GM12878 (cell line): ENCODE results near the gene ITGA3. TPM values are rescaled to one million over a fixed set of nuclear protein-coding genes. Genes with fewer than 3 reads are reported as not detected.

Experiments
- ATAC-seq: fragments of 200-7000 bp; cut with Tn5 transposase; 3 replicates; pipeline ENCODE4 v1.9.1; 2020; ENCODE audit warnings: mild to moderate bottlenecking, moderate library complexity
- BruUV-seq: library from RNA; stranded (reverse); fragments of 400-500 nt; replicated peaks from 2 replicates; lab custom pipeline; 2021; lab: Mats Ljungman, UMichigan
- CTCF ChIA-PET: fragments of 300-600 bp; sonication (Branson Sonifier 250); formaldehyde crosslinking; extraction: SDS; loops from one replicate; lab custom pipeline; 2021; ENCODE audit warnings: inconsistent platforms; lab: Yijun Ruan, JAX
- POLR2A ChIA-PET: fragments of 350-600 bp; formaldehyde crosslinking; extraction: SDS; loops from one replicate; lab custom pipeline; 2021; ENCODE audit warnings: inconsistent platforms; lab: Charles Lee
- RAD21 ChIA-PET: fragments of 300-600 bp; sonication (Branson Sonifier 250); formaldehyde crosslinking; loops from one replicate; lab custom pipeline; 2023; ENCODE audit warnings: antibody characterized with exemption; ENCODE audit not compliant: unreplicated experiment; lab: Charles Lee
- SMC1A ChIA-PET: fragments of 300-600 bp; sonication (Branson Sonifier 250); formaldehyde crosslinking; loops from one replicate; lab custom pipeline; 2023; ENCODE audit not compliant: unreplicated experiment, uncharacterized antibody; lab: Charles Lee
- DNase-seq: peaks from one replicate; pipeline ENCODE4 v3.0.0-alpha.2; 2011; ENCODE audit warnings: low read depth, low spot score
- FAIRE-seq: peaks from 3 replicates; lab custom pipeline; 2011; peaks lifted over from hg19 to GRCh38; lab: Jason Lieb, UNC
- H2AFZ ChIP-seq: 2 replicates; pipeline ENCODE4 v1.6.0; 2011; ENCODE audit warnings: low read depth, low read length, control low read depth; ENCODE audit not compliant: control insufficient read depth
- H3K27ac ChIP-seq: 2 replicates; pipeline ENCODE4 v1.5.1; 2011; ENCODE audit warnings: control low read depth; ENCODE audit not compliant: control insufficient read depth, insufficient read depth
- H3K27me3 ChIP-seq, 2 experiments: replicated peaks in 1 of 2; 2 replicates each; pipeline versions ENCODE4 v1.6.0 to v1.6.1; 2011; ENCODE audit warnings: low read length in 1 of 2; ENCODE audit not compliant: control insufficient read depth in 2 of 2, insufficient read depth in 2 of 2
- H3K36me3 ChIP-seq, 2 experiments: 2 replicates each; pipeline ENCODE4 v1.5.1; 2011; ENCODE audit warnings: low read length in 1 of 2; ENCODE audit not compliant: control insufficient read depth in 2 of 2, insufficient read depth in 2 of 2
- H3K4me1 ChIP-seq: 2 replicates; pipeline ENCODE4 v1.6.1; 2011; ENCODE audit warnings: mild to moderate bottlenecking, low read length, moderate library complexity, mixed read lengths; ENCODE audit not compliant: control insufficient read depth, insufficient read depth
- H3K4me2 ChIP-seq: 2 replicates; pipeline ENCODE4 v1.6.0; 2011; ENCODE audit warnings: control low read depth; ENCODE audit not compliant: control insufficient read depth, insufficient read depth
- H3K4me3 ChIP-seq: fragments of 200-600 bp; sonication (generic); 2 replicates; pipeline ENCODE4 v1.5.1; 2016
- H3K79me2 ChIP-seq: 2 replicates; pipeline ENCODE4 v1.6.0; 2011; ENCODE audit warnings: low read length; ENCODE audit not compliant: control insufficient read depth, insufficient read depth
- H3K9ac ChIP-seq: 2 replicates; pipeline ENCODE4 v1.8.0; 2011; ENCODE audit warnings: low read length, control low read depth, mixed read lengths; ENCODE audit not compliant: control insufficient read depth, insufficient read depth
- H3K9me3 ChIP-seq: replicated peaks from 3 replicates; pipeline ENCODE4 v1.5.1; 2011; ENCODE audit warnings: mild to moderate bottlenecking, low read length; ENCODE audit not compliant: control insufficient read depth, insufficient read depth
- H4K20me1 ChIP-seq: 2 replicates; pipeline ENCODE4 v1.6.0; 2011; ENCODE audit not compliant: control insufficient read depth, insufficient read depth
- BACH1 ChIP-seq: fragments of 450-650 bp; IDR thresholded peaks from 2 replicates; pipeline ENCODE4 v1.6.1; 2017; ENCODE audit warnings: mild to moderate bottlenecking, borderline replicate concordance
- BRCA1 ChIP-seq: IDR thresholded peaks from 2 replicates; pipeline ENCODE4 v1.6.1; 2011; ENCODE audit warnings: low read depth, low read length, improper control_type of control experiment
- GABPA ChIP-seq: IDR thresholded peaks from 2 replicates; pipeline ENCODE4 v1.6.1; 2014; ENCODE audit warnings: antibody characterized with exemption, low read depth, mild to moderate bottlenecking, inconsistent platforms
- HCFC1 ChIP-seq: fragments of 150-350 bp; IDR thresholded peaks from 2 replicates; pipeline ENCODE4 v1.6.1; 2014; ENCODE audit warnings: low read length
- MYB ChIP-seq: fragments of 150-350 bp; IDR thresholded peaks from 2 replicates; pipeline ENCODE4 v1.6.1; 2014; ENCODE audit warnings: mild to moderate bottlenecking, low read depth, low read length, borderline replicate concordance
- NBN ChIP-seq: fragments of 450-650 bp; IDR thresholded peaks from 2 replicates; pipeline ENCODE4 v1.6.1; 2016
- NR2C2 ChIP-seq: IDR thresholded peaks from 2 replicates; pipeline ENCODE4 v1.6.1; 2011; ENCODE audit warnings: borderline replicate concordance, low read depth; ENCODE audit not compliant: control insufficient read depth, insufficient read length
- RFX5 ChIP-seq: IDR thresholded peaks from 2 replicates; pipeline ENCODE4 v1.6.1; 2011; ENCODE audit warnings: low read depth, low read length, improper control_type of control experiment
- TCF12 ChIP-seq: IDR thresholded peaks from 2 replicates; pipeline ENCODE4 v1.6.1; 2011; ENCODE audit warnings: low read depth, mild to moderate bottlenecking, low read length
- ZNF24 ChIP-seq: fragments of 450-650 bp; IDR thresholded peaks from 2 replicates; pipeline ENCODE4 v1.6.1; 2017; ENCODE audit warnings: antibody characterized with exemption, mild to moderate bottlenecking
- ZNF622 ChIP-seq: fragments of 450-650 bp; IDR thresholded peaks from 2 replicates; pipeline ENCODE4 v1.6.1; 2017; ENCODE audit warnings: mild to moderate bottlenecking, inconsistent platforms
- WGBS: methylation state at CpG from one replicate; pipeline ENCODE4 v1.1.6; 2016; ENCODE audit warnings: low lambda C conversion rate; ENCODE audit not compliant: insufficient replicate concordance, insufficient coverage; ENCODE audit errors: missing lambda C conversion rate; 5-methylcytosine and 5-hydroxymethylcytosine counted together
- in situ Hi-C: fragments of 300-500 bp; cut with MboI; formaldehyde crosslinking; loops from 9 replicates; pipeline ENCODE4 v1.14.3; 2018; ENCODE audit warnings: mixed read lengths
- intact Hi-C: fragments of 100-400 bp; cut with micrococcal nuclease; formaldehyde crosslinking; loops from one replicate; pipeline ENCODE4 v1.14.2; 2022; ENCODE audit not compliant: unreplicated experiment
- polyA plus RNA-seq, 11 experiments: library from polyadenylated mRNA; depleted of rRNA in 4 of 11; unstranded in 6 of 11; stranded (reverse) in 5 of 11; fragments of >200 nt; fragmentation: Nextera tagmentation in 4 of 11; fragmentation: Illumina TruSeq in 1 of 11; extraction: Ambion mirVana in 4 of 11; extraction: Trizol in 1 of 11; gene quantifications; 1 replicate in 1 of 11; 2 replicates in 10 of 11; pipeline versions ENCODE4 v1.2.1 to v1.2.3, GENCODE V29; 2011 to 2016; ENCODE audit warnings: inconsistent platforms in 2 of 11, missing spikeins in 2 of 11, low read depth in 1 of 11
- total RNA-seq, 4 experiments: library from RNA; depleted of rRNA in 3 of 4; stranded (reverse); fragments of >200 nt in 3 of 4; fragmentation: Illumina TruSeq in 1 of 4; extraction: Trizol in 1 of 4; gene quantifications; 2 replicates each; pipeline versions ENCODE4 v1.2.1 to v1.2.3, GENCODE V29; 2013 to 2021
- TF ChIP-seq, protein P1 (sequence below): fragments of 450-650 bp; IDR thresholded peaks from 2 replicates; pipeline ENCODE4 v1.6.1; 2017; ENCODE audit warnings: mild to moderate bottlenecking, moderate library complexity
- TF ChIP-seq, protein P2 (sequence below): IDR thresholded peaks from 2 replicates; pipeline ENCODE4 v1.6.1; 2011; ENCODE audit warnings: borderline replicate concordance, low read depth, mild to moderate bottlenecking, moderate library complexity, low read length; ENCODE audit not compliant: insufficient read depth, poor library complexity, severe bottlenecking
- TF ChIP-seq, protein P3 (sequence below): fragments of 450-650 bp; IDR thresholded peaks from 2 replicates; pipeline ENCODE4 v1.6.1; 2017; ENCODE audit warnings: low read depth, mild to moderate bottlenecking, moderate library complexity

The ITGA3 gene
- total and polyA plus RNA-seq, 10 of the 15 experiments (the other 5 are each of a cell fraction or from before 2014, with no cell fraction given): 0.29 to 13.4 (median 6.6) TPM

DNA sequence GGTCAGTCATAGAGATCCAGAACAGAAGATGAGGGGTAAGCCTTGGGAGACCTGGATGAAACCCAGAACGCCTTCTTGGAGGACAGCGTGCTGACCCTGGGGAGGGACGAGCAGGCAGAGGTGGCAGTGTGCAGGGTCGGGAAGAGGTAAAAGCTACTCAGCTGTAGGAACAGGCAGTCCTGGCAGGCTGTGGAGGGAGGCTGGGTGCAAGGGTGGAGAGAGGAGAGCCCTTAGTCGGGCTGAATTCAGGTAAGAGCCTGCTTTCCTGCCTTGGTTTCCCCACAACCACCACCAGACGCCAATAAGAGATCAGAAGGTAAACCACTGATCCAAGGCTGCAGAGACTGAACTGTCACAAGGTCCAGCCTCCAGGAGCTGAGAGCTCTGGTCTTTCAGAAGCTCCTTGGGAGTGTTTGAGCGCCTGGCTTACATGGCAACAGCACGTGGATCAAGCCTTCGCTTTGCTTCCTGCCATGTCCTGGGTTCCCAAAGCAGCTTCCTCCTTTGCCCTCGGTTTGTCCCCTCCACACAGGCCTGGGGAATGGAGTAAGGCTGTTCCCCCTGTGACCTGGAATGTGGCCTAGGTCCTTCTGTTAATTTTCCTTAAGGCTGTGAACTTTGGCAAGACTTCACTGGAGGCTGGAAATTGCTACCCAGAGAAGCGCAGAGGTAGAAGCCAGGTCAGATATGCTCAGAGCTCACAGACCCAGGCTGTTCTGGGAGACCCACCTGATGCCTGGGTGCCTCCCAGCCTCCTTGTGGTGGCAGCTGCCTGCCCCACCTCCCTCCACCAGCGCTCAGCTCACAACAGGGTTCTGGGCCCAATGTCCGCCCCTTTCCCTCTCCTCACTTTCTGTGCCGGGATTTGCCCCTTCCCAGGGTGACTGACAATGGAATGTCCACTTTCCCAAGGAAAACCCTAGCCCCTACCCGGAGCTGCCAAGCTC lies 35.3 kb downstream of the ITGA3 start:
- Histone ChIP-seq H3K4me3 (no peak overlapping the region), H3K79me2 (no peaks in the 10 kb centered on the region), H3K9me3 (no peaks in the 10 kb centered on the region), H3K9ac (no peak overlapping the region), H3K27ac (no peak overlapping the region), H4K20me1 (no peaks in the 10 kb centered on the region), H2AFZ (no peak overlapping the region), H3K36me3 (no peaks in the 10 kb centered on the region), H3K4me2 (no peak overlapping the region), H3K27me3 (no peaks in the 10 kb centered on the region), H3K4me1 (peaks cover 11% of the 10 kb centered on the region)
- intact Hi-C loops (no loop called here), in situ Hi-C loops (loop anchor here (5.0 kb wide), 1 partner anchor 64 kb away; no protein-coding TSS in a partner anchor)
- no peak for ATAC-seq
- no peak for DNase-seq
- BruUV-seq: no TSS peak
- ChIA-PET SMC1A (interaction anchor here (0.6 to 3.7 kb wide), 5 partner anchors 24 to 330 kb away, joined by 3 to 23 read pairs (median 5); no protein-coding TSS in a partner anchor), CTCF (interaction anchor here (0.7 to 5.7 kb wide), 13 partner anchors 11 to 207 kb away, joined by 3 to 64 read pairs (median 7); partner anchors contain the start of genes ITGA3 and PPP1R9B), POLR2A (no interaction called here), RAD21 (interaction anchor here (0.6 to 1.2 kb wide), 2 partner anchors 109 to 207 kb away, joined by 3 read pairs; no protein-coding TSS in a partner anchor)
- WGBS: 50% methylated on average over 15 of the region's 15 CpGs
- FAIRE-seq: no peak
- TF ChIP-seq RFX5: no peak
- no peak for TF ChIP-seq BRCA1
- TF ChIP-seq NBN: no peak
- TF ChIP-seq HCFC1: no peak
- TF ChIP-seq BACH1: no peak
- no peak for TF ChIP-seq GABPA
- no peak for TF ChIP-seq NR2C2
- TF ChIP-seq ZNF622: no peak
- TF ChIP-seq MYB: no peak
- TF ChIP-seq TCF12: no peak
- no peak for TF ChIP-seq ZNF24
- TF ChIP-seq, protein P1, sequence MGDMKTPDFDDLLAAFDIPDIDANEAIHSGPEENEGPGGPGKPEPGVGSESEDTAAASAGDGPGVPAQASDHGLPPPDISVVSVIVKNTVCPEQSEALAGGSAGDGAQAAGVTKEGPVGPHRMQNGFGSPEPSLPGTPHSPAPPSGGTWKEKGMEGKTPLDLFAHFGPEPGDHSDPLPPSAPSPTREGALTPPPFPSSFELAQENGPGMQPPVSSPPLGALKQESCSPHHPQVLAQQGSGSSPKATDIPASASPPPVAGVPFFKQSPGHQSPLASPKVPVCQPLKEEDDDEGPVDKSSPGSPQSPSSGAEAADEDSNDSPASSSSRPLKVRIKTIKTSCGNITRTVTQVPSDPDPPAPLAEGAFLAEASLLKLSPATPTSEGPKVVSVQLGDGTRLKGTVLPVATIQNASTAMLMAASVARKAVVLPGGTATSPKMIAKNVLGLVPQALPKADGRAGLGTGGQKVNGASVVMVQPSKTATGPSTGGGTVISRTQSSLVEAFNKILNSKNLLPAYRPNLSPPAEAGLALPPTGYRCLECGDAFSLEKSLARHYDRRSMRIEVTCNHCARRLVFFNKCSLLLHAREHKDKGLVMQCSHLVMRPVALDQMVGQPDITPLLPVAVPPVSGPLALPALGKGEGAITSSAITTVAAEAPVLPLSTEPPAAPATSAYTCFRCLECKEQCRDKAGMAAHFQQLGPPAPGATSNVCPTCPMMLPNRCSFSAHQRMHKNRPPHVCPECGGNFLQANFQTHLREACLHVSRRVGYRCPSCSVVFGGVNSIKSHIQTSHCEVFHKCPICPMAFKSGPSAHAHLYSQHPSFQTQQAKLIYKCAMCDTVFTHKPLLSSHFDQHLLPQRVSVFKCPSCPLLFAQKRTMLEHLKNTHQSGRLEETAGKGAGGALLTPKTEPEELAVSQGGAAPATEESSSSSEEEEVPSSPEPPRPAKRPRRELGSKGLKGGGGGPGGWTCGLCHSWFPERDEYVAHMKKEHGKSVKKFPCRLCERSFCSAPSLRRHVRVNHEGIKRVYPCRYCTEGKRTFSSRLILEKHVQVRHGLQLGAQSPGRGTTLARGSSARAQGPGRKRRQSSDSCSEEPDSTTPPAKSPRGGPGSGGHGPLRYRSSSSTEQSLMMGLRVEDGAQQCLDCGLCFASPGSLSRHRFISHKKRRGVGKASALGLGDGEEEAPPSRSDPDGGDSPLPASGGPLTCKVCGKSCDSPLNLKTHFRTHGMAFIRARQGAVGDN: no peak
- TF ChIP-seq, protein P2, sequence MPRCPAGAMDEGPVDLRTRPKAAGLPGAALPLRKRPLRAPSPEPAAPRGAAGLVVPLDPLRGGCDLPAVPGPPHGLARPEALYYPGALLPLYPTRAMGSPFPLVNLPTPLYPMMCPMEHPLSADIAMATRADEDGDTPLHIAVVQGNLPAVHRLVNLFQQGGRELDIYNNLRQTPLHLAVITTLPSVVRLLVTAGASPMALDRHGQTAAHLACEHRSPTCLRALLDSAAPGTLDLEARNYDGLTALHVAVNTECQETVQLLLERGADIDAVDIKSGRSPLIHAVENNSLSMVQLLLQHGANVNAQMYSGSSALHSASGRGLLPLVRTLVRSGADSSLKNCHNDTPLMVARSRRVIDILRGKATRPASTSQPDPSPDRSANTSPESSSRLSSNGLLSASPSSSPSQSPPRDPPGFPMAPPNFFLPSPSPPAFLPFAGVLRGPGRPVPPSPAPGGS: no peak
- TF ChIP-seq, protein P3, sequence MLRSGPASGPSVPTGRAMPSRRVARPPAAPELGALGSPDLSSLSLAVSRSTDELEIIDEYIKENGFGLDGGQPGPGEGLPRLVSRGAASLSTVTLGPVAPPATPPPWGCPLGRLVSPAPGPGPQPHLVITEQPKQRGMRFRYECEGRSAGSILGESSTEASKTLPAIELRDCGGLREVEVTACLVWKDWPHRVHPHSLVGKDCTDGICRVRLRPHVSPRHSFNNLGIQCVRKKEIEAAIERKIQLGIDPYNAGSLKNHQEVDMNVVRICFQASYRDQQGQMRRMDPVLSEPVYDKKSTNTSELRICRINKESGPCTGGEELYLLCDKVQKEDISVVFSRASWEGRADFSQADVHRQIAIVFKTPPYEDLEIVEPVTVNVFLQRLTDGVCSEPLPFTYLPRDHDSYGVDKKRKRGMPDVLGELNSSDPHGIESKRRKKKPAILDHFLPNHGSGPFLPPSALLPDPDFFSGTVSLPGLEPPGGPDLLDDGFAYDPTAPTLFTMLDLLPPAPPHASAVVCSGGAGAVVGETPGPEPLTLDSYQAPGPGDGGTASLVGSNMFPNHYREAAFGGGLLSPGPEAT: no peak
